Activated CD4-positive, alpha-beta T cell treated with anti-CD3 and anti-CD28 coated beads, Interleukin-2, amount 50 U/mL, for 1 hour (primary cell): ENCODE data around the gene MUC6.

Experiments
- DNase-seq: peaks from one replicate; pipeline ENCODE4 v3.0.0-alpha.2; 2020

Gene MUC6

GRCh38 chr11:1003159-1003558, 33.4 kb downstream of the MUC6 start:
- DNase-seq: no peak

GRCh38 chr11:1002406-1002984, 34.0 kb downstream of the MUC6 start:
- DNase-seq: no peak

GRCh38 chr11:1001617-1002405, 34.7 kb downstream of the MUC6 start:
- DNase-seq: no peak

- DNase-seq: no peak
Measured at GRCh38 chr11:1000357-1001278, 35.9 kb downstream of the MUC6 start.

- no peak for DNase-seq
Measured at GRCh38 chr11:999009-999408, 37.5 kb downstream of the MUC6 start.

- no peak for DNase-seq
Measured at GRCh38 chr11:997907-998306, 38.6 kb downstream of the MUC6 start.

- no peak for DNase-seq
Measured at GRCh38 chr11:996681-997080, 39.8 kb downstream of the MUC6 start.

GRCh38 chr11:995752-996420, 40.6 kb downstream of the MUC6 start:
- no peak for DNase-seq

- DNase-seq: no peak
Measured at GRCh38 chr11:995044-995751, 41.3 kb downstream of the MUC6 start.

- DNase-seq: no peak
Measured at GRCh38 chr11:993632-994167, 42.8 kb downstream of the MUC6 start.

GRCh38 chr11:992577-992976, 43.9 kb downstream of the MUC6 start:
- DNase-seq: no peak

GRCh38 chr11:991711-992307, 44.7 kb downstream of the MUC6 start:
- no peak for DNase-seq

- DNase-seq: no peak
Measured at GRCh38 chr11:991034-991433, 45.5 kb downstream of the MUC6 start.

GRCh38 chr11:990101-990500, 46.4 kb downstream of the MUC6 start:
- no peak for DNase-seq

GRCh38 chr11:987671-988070, 48.8 kb downstream of the MUC6 start:
- DNase-seq: no peak

GRCh38 chr11:986952-987305, 49.6 kb downstream of the MUC6 start:
- DNase-seq: no peak

- no peak for DNase-seq
Measured at GRCh38 chr11:986270-986951, 50.1 kb downstream of the MUC6 start.

GRCh38 chr11:985848-986247, 50.7 kb downstream of the MUC6 start:
- no peak for DNase-seq

- no peak for DNase-seq
Measured at GRCh38 chr11:985406-985805, 51.1 kb downstream of the MUC6 start.

GRCh38 chr11:984546-984945, 52.0 kb downstream of the MUC6 start:
- no peak for DNase-seq

GRCh38 chr11:981764-982163, 54.8 kb downstream of the MUC6 start:
- no peak for DNase-seq
